GM19351 (cell line): ENCODE results near the gene ATRN.

Source experiments
- ATAC-seq: cut with Tn5 transposase; IDR thresholded peaks from one replicate; pipeline ENCODE4 v1.9.1; 2021; ENCODE audit warnings: mild to moderate bottlenecking, moderate library complexity; ENCODE audit not compliant: unreplicated experiment

Gene ATRN

DNA sequence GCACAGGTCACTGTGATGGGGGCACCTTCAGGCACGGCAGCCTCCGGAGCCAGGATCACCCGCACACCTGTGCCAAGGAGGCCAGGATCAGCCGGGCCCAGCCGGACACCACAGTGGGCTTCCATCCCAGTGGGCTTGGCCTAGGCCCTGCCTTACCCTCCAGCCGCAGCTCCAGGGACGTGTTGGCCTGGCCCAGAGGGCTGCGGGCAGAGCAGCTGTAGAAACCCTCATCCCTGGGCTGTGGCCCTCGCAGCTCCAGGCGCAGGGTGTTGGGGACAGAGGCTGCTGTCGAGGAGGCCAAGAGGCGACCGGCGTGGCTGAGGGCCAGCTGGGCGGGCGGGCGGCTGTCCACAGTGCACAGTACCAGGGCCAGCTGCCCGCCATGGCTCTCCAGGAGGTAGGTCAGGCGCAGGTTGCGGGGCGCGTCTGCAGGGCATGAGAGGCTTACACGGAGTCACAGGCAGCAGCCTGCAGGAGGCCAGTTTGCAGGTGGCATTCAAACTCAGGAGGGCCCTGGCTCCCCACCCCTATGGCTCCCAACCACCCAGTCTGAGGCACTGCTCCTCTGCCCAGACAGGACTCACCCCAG is 222.0 kb downstream of the ATRN start:
- ATAC-seq: no peak

DNA sequence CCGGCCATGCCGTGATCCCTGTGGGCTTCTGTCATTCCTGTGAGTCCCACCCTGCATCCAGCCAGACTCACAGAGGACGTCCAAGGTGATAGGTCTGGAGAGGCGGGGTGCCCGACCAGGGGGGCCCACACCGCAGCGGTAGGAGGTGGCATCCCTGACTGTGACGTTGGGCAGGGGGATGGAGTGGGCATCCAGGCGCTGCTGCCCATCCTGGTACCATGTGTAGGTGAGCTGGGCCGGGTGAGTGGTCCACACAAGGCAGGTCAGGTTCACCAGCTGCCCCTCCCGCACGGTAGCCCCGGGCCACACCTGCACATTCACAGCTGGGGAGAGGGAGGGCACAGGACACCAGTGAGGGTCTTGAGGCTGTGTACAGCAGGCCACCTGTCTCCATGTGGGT is 222.6 kb downstream of the ATRN start:
- ATAC-seq: no peak

DNA sequence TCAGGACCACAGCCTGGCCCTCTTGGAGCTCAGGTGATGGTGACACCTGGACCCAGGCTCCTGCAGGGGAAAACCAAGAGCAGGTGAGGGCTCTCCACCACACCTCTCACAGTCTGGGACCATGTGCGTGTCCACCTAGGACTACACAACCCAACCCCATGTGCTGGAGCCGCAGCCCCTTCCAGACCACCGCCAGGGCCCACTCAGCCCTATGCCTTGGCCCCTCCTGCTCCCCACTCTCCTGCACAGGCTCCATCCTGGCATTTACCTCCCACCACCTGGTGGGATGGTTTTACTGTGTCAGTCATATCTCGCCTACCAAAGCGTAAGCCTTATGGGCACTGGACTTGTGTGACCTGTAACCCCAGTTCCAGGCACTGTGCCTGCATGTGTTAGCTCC is 224.0 kb downstream of the ATRN start:
- ATAC-seq: no peak

DNA sequence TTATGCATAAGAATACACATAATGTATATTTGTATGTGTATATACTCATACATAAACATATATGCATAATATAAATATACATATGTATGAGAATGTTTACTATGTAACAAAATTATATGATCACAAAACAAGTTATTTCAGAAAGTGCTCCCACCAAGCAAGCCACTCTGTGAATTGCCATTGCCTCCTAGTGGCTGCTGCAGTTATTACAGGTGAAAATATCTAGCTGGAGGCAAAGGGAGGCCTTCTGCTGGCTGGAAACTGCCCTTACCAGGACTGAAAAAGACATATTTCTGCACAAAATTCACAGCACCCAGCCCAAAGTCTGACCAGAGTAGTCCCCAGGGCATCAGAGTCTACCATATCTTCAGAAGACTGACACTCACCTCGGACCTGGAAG is 225.4 kb downstream of the ATRN start:
- ATAC-seq: no peak

DNA sequence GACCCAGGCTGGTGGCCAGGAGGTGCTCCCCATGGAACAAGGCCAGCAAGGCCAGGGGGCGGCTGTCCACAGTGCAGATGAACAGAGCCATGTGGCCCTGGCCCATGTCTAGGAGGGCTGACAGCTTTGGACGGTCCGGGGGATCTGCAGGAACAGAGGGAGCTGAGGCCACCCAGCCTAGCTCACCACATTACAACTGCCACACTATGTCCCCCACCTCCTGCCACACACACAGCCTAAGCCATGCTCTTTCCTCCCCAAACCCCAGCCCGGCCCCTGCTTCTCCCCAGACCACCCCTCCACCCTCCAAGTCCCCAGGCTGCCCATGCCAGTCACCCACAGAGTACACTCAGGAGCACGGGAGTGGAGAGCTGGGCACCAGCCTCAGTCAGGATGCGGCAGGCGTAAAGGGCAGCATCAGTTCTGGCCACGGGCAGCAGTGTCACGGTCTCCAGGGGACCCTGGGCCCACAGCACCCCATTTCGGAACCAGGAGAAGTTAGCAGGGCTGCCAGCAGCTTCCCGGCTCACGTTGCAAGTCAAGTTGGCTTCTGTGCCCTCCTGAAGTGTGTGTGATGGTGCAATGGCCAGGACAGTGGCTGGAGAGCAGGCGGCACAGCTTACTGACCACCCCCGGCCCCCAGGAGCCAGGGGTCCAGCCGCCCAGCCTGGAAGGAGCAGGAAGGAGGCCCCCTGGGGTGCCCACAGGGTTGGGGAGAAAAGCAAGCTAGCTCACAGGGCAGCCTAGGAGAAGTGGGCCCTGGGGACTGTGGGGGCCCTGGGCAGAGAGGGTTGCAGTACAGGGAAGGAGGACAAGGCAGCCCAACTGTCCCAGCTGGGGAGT is 226.1 kb downstream of the ATRN start:
- ATAC-seq: no peak

DNA sequence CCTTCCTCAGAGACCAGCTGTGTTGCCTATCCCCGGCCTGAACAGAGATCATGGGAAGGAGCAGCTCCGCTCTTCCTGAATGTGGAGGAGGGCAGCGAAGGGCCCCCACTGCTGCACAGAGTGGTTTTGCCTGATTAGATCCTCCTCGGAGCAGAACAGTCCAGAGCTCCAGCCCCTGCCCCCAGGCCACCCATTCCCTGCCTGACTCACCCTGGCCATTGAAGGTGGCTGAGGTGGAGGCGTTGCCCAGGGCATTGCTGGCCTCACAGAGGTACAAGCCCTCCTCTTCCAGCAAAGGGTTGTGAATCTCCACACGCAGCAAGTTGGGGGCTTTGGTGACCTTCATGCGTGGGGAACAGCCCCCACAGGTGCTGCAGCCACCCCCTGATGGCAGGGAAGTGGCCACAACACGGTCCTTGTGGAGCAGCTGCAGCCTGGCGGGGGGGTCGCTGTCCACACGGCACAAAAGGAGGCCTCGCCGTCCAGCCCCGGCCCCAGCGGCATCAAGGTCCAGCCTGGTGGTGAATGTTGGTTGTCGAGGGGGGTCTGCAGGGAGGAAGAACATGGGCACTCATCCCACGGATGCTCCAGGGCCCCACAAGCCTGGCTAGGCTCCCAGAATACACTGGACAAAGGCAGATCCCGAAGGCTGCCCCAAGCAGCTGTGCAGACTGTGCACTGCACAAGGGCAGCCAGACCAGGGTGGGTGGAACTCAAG is 226.9 kb downstream of the ATRN start:
- ATAC-seq: no peak

DNA sequence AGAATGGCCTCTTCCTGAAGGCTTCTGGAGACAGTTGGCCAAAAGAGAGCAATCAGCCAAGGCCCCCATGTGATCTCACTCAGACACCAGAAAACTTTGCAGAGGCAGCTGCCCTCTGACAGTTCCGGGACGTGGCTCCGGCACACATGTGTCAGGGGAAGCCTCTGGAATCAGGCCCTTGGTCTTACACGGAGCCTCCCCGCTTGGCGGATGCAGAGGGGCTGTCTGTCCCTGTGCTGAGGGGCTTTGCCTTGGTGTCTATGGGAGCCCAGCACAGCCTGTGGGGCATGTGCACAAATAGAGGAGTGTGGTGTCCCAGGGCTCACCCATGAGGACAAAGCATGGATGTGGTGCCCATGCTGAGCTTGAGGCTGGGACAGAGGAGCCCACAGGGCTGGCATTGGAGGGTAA is 227.8 kb downstream of the ATRN start:
- ATAC-seq: no peak

DNA sequence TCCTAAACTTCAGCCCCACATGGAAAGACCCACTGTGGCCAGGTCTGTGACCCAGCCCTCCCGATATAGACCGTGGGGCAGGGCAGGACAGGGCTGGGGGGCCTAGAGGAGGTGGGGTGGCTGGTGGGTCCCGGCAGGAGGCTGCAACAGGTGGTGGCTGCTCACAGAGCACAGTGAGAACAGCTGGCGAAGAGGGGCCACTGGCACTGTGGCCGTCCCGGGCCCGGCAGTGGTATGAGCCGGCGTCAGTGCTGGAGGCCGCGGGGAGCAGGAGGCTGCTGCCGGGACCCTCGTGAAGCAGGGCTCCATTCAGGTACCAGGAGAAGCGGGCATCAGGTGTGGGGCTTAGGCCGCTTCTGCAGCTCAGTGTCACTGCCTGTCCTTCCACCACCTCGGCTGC is 228.2 kb downstream of the ATRN start:
- no peak for ATAC-seq
